ENCODE measurements around the gene ASTL.
"Not testable (repeated sequence)": the region's sequence is repeated elsewhere in the genome, so short reads cannot be mapped to it uniquely, and the experiment has no call there.

The ASTL gene

GRCh38 chr2:96095116-96095636 lies 43.1 kb downstream of the ASTL start:
- no peak for DNase-seq

- no peak for DNase-seq
Observed at GRCh38 chr2:96093528-96093927, 44.8 kb downstream of the ASTL start.

- DNase-seq: no peak
Observed at GRCh38 chr2:96092951-96093350, 45.4 kb downstream of the ASTL start.

- no peak for DNase-seq
Observed at GRCh38 chr2:96092573-96092877, 45.8 kb downstream of the ASTL start.

DNA sequence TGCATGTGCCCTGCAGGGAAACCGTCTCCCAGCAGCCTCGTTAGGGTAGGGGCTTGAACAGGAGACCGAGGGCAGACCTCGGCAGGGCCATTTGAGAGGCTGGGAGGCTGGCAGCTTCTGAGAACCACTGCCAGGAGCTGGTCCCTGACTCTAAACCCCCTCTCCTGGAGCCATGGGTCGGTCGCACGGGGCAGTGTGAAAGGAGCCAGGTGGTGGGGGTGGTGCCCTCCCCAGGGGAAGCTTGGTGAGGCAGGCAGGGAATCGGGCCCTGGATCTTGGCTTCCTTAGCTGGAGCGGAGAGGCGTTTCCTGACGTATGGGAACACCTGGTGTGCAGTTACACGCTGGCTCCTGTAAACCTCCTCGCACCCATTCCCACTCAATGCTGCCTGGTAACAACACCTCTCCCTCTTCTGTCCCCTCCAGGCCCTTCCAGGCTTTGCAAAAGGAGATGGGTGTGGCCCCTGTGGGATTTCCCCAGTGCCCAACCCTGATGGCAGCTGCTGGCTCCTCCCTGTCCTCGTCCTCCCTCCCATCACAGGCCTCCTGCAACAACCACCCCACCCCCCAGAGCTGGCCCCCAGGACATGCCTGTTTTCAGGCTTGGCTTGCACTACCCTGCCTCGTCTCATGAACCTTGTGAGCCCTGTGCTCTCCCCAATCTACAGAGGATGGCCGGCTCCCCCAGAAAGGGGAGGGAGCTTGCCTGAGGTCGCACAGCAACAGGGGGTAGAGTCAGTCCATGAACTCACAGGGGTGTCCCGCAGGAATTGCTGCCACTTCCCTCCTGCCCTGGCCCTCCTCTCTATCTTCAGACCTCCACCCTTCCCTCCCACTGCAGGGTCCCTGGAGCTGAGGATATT lies 46.4 kb downstream of the ASTL start:
- DNase-seq: no peak

- DNase-seq: no peak
Observed at GRCh38 chr2:96091141-96091710, 47.1 kb downstream of the ASTL start.

DNA sequence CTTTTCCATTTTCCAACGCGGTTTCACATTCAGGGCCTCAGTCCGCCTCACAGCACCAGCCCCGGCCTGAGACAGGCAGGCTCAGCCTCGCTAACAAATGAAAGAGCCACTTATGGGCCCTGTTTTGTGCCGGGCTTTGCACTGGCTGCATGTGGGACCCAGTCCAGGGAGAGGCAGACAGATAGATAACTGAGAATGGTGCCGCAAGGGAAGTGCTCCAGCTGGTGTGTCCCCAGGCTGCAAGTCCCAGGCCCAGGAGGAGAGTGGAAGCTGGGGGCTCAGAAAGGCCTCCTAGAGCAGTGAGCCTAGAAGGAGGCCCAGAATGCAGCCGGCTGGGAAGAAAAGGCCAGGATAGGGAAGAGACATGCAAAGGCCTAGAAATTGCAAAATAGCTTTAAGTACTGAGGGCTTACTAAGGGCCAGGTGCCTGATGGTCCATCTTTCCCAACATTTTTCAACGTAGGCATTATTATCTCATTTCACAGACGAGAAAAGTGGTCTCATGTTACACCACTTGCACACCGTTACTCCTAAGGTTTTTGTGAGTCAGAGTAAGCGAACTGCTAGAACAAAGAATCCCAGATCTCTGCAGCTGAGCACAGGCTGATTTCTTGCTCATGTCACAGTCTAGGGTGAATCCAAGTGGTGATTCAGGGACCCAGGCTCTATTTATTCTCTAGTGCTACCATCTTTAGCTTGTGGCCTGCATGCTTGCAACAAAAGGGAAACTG lies 47.9 kb downstream of the ASTL start:
- no peak for DNase-seq

DNA sequence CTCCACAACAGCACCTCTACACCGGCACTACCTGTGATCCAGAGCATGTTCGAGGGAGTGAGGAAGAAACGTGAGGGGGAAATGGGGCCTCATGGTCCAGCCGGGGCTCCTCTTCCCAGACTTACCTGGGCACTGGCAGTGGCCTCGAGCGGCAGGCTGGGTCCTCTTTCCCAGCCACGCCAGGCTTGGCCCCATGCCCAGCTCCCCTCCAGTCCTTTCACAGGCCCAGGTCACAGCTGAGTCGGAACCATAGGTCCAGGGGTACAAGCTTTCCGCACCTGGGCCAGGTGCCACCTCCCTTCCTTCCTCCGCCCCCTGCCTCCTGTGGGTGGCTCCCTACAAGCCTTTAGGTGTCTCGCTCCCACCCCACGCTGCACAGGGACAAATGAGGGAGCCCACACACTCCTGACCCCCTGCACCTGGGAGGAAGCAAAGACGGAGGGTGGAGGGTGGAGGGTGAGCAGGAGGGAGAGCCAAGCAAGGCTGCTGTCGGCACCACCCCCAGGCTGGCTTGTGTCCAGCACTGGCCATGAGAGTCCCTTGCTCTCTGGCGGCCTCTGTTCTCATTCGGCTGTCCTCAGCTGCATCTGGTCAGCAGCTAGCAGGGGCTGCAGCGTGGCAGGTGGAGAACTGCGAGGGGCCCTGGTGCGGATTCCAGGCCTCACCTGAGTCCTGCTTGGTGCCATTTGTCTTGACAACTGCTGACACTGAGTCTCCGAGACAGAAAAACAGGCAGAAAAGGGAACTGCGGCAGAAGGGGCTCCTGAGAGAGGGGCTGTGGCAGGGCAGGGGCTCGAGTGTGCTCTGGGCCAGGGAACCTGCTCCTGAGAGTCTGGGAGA lies 48.7 kb downstream of the ASTL start:
- DNase-seq: no peak

DNA sequence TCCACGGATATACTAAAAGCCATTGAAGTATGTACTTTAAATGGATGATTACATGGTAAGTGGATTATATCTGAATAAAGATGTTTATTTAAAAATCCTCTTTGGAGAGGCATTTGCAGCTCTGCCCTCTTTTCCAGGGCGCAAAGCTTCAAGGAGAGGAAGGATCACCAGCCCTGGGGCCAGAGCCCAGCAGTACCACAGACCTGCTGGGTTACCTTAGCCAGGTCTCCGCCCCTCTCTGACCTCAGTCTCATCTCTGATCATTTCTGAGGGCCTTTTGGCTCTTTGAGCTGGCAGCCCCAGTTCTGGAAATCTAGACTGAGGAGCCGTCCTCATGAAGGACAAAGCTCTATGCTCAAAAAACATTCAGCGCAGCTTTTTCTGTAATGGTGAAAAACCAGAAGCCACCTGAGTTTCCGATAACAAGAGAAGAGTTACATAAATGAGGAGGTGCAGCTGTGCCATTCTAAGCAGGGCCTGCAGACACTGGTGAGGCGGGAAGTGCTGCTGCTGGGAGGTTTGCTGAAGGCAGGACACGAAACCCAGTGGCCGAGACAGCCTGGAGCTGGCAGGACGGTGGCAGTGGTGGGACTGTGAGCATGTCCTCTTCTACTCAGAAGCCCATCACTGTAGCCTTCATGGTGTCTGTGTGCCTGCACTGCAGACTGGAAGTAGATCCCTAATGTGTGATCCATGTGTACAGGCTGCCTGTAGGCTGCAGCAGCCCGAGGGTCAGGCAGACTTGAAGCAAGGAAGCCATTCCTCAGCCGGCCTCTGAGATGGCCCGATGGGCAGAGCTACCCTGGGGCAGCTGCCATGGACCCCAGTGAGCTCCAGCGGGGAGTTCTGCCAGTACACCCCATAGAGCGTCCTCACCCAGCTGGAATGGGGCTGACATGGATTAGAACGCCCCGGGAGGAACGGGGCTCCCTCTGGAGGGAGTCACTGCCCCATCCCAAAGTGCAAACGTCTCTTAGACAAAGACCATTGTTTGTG lies 49.7 kb downstream of the ASTL start:
- DNase-seq: no peak

- DNase-seq: no peak
Observed at GRCh38 chr2:96087130-96087529, 51.2 kb downstream of the ASTL start.

DNA sequence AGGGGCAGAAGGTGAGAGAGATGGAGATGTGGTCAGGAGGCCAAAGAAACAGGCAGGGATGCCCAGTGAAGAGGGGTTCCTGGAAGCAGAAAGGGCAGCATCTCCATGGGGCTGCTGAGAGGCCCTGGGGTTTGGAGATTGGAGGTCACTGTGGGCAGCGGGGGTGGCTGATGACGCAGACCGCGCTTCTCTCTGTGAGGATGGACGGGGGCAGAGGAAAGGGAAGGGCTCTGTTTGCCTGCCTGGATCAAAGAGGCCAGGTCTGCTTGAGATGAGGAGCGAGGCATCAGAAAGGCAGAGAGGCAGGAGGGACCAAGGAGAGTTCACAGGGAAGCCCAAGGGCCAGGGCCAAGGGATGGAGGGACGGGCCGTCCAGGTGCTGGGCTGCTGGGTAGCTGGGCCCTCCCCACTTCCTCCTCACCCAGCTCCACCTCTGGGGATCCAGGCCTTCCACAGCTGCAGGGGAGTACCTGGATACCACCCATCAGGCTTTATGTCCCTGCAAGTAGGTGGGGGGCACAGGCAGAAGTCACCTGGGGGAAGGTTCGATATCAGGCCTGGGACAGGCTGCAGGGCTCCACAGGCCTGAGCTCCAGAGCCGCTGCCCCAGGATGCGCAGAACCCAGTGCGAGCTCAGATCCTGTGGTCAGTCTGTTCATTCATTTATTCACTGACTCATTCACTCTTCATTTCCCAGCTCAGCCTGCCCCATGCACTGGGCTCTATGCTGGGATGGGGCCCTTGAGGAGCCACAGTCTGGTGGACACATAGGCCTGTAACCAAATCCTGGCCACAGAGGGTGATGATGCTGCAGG lies 52.6 kb downstream of the ASTL start:
- no peak for DNase-seq

DNA sequence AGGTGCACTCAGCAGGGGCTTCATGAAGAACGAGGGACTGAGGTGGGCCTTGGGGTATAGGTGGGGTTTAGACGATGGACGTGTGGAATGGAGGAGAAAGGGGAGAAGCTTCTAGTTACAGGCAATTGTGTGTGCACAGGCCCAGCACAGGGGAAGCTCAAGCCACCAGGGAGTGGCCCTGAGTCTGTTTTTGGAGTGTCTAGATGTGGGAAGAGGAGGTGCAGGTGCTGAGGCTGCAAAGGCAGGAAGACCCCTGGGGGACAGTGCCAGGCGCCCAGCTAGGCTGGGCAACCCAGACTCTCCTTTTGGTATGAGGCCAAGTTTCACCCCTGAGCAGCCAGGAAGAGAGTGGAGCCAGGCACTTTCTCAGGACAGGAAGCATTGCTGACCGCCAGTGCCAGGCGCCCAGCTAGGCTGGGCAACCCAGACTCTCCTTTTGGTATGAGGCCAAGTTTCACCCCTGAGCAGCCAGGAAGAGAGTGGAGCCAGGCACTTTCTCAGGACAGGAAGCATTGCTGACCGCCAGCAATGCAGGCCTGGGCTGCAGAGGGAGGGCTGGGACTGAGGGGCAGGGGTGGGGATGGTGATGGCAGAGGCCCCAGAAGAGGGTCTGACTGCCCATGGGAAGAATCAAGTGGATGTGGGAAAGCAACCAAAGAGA lies 53.3 kb downstream of the ASTL start:
- DNase-seq: not testable (repeated sequence)

- DNase-seq: no peak
Observed at GRCh38 chr2:96083989-96084857, 54.1 kb downstream of the ASTL start.

- DNase-seq: no peak
Observed at GRCh38 chr2:96083064-96083939, 55.0 kb downstream of the ASTL start.

DNA sequence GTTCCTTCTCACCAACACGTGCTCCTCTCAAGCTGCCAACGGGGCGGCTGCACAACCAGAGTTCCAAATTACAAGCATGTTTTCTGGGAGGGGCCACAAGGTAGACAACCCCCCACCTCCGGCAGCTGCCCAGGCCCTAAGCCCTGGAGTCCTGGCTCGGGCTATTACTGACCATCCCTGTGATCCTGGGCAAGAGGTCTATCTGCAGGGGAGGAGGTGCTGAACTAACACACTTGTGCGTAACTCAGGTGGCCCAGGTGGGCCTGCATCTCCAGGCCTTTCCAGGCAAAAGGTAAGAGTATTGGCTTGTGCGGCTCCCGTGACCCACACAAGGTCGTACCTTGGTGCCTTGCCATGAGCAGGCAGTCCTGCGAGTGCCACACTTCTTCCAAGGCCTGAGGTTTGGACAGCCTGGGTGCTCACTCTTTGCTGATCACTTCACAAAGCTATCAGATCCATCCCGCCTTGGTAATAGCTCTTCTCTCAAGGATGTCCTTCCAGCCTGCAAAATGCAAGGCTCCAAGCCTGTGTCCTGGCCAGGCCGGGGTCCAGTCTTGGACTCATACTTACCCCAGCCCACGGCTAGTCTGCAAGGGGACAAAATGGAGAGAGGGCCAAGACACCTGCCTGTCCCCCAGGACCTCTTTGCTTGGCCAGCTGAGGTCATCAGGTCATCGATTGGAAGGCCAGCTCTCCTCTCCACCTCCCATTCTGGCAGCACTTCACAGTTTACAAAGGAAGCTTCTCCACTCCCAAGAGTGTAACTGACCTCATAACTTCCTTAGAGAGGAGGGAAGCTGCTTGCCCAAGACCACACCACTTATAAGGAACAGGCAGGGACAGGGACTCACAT lies 55.9 kb downstream of the ASTL start:
- no peak for DNase-seq

- DNase-seq: no peak
Observed at GRCh38 chr2:96081042-96081441, 57.3 kb downstream of the ASTL start.

- no peak for DNase-seq
Observed at GRCh38 chr2:96075199-96075771, 63.0 kb downstream of the ASTL start.

Measured in activated CD4-positive, alpha-beta T cell treated with anti-CD3 and anti-CD28 coated beads, Interleukin-10, Interleukin-2, amounts not matched to agents 100 ng/mL and 50 ng/mL, durations not matched to agents 16 hours and 8 hours (primary cell).